HG03469 (cell line): Measurements from ENCODE around the gene SMIM41.

Experiments
- ATAC-seq: cut with Tn5 transposase; IDR thresholded peaks from one replicate; pipeline ENCODE4 v1.9.1; 2021; ENCODE audit warnings: mild to moderate bottlenecking, moderate library complexity, moderate number of reproducible peaks; ENCODE audit not compliant: unreplicated experiment

The SMIM41 gene

GRCh38 chr12:52120951-52121823, 41.7 kb downstream of the SMIM41 start:
- no peak for ATAC-seq

DNA sequence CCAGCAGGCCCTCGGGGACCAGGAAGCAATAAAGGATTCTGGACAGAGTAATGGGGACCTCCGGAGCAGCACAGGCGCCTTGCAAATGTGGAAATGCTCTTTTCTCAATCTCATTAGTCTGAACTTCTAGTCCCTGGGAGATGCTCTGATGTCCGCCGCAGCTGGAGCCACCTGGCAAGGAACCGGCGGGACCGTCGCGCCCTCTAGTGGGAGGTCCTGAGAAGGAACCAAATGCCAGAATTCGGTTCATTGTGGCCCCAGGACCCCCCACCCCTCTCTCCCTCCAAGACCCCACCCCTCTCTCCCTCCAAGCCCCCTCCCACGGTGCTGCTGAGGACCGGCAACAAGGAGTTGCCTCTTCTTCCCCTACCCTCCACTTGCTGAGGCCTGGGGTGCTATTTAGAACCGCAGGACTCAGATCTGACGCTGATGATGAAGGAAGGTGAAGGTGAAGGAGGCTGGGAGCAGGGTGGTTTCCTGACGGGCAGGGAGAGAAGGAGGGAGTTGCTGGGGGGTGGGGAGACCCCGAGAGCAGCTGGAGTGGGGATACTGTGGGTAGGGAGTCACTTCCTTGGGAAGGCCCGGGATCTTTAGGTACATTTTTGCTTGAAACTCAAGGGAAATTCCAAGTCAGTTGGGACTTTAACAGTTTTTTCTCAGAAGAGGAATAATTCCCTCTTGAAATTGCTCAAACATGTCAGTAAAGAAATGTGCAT, 42.5 kb downstream of the SMIM41 start:
- no peak for ATAC-seq

DNA sequence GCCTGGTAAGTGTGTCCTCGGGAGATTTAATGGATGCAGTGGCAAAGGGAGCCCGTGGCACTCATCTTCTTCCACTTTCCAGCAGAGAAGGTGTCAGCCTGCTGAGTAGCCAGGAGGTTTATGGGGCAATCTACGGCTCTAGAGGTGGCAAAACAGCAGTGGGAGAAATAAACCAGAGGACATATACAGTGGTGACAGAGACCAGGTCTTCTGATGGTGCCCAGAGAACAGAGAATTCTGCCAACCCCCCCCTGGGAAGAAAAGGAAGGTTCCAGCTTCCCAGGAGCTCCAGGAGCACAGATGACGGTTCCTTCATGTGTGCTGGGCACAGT, 43.0 kb downstream of the SMIM41 start:
- ATAC-seq, result no peak

DNA sequence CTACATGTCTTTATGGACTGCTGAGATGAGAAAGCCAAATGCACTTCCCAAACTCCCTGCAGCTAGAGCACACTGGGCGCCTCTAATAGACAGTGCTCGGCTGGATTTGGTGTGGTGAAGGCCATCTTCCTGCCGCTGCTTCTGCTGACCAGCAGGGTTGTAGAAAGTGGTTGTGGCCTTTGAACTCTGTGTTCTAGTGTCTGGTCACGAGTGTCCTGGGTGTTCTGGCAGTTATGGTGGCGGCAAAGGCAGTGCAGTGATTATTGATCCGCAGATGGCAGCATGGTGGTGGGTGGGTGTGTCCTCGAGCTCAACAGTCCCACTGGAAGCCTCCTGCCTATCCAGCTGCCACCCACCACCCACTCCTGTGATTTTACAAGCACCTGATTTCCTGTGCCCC, 43.4 kb downstream of the SMIM41 start:
- ATAC-seq, result no peak

DNA sequence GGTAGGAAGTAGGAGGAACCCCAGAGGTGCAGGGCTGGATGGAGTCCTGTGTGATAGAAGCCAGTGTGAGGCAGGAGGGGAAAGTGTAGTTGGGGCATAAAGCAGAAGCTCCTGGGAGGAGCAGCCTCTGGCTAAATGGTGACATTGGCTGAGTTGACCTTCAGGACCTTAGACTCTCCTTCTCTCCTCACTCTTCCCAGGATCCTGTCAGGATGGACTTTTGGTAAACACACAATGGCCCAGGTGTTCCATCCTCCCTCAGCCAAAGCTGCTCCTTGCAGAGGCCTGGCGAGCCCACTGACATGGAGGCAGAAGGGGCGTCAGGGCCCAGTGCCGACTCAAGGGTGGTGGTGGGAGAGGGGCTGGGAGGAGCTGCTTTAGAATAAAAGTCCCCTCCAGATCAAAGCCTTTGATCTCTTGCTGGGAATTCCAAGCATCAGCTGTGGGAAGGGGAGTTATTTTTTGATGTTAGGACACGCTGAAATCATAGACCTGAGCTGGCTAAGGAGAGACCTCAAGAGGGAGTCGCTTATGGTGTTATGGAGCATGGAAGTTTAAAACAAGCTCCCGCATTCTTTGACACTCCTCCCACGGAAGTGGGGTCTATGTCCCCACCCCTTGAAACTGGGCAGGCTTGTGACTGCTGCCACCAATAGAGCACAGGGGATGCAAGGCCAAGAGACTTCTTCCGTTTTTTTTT, 44.1 kb downstream of the SMIM41 start:
- no peak for ATAC-seq

DNA sequence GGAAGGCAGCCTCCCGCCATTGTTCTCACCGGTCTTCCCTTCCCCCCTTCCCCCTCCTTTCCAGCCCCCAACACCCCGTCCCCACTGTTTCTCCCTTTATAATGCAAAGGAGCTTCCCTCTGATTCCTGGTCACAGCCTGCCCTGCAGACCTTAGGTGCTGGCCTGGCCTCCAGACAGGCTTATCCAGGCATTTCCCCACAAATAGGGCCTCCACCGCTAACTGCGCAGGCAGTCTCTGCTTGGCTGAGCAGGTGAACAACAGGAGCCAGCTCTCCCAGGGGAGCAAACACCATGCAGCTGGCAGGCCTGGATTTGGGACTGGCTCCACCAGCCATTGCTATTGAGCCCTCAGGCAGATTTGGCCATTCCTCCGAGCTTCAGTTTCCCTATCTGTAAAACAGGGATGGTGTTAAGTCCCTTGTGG, 46.0 kb downstream of the SMIM41 start:
- no peak for ATAC-seq

GRCh38 chr12:52126050-52126604, 46.6 kb downstream of the SMIM41 start:
- ATAC-seq, result no peak

DNA sequence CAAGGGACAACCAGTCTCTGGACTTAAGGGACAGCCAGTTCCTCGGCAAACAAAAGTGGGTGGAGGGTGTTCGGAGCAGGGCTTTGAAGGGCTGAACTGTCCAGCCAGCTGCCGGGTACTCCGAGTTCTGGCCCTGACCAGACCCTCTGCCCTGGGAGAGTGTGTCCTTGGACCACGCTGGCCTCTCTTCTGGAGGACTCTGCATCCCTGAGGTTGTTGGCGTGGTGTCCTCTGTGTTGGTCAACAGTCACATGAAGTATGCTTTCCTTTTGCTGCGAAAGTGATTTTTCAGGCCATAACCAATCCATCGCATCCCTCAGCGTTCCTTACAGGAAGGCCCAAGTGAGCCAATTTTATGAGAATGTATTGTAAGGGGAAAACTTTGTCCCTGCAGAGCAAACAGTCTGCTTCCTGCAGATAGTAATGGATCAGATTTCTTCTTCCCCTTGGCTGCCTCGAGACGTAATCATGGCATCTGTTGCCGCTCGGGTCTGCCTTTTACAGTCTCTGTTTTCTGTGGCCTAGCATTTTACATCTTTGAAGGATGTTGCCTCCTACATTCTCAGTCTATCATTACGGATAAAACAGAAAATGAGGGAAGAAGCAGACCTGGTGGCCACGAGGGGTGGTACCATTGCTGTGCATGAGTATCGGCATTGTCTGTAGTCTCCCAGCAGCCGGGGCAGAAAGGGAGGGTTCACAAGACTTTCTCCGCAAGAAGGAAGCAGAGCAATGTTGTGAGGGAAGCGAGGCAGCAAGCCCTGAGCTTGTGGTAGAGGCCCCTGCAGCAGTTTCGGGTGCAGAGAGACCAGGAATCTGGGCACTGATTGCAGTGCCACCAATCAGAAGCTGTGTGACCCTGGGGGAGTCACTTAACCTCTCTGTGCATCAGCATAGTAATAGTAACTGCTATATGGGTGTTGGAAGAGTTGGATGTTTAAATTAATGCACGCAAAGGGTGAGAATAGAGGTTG, 47.4 kb downstream of the SMIM41 start:
- ATAC-seq, result no peak

- ATAC-seq, result no peak
Observed at GRCh38 chr12:52127683-52128450, 48.4 kb downstream of the SMIM41 start.

DNA sequence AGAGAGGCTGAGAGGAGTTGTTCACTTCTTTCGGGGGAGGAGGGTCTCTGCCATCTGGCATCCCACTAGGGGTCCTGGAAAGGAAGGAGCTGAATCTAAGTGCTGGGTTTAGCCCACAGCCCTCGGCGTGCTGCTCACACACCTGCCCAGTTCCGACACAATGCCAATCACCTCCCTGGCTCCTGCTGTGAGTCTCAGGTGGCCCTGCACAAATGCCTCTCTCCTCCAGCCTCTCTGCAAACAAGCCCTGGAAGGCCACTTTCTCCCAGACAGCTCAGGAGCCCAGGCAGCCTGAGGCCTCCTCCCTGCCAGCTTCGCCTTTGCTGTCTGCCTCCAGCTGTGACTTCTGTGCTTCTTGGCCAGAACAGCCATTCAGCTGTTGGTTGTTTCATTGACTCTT, 51.2 kb downstream of the SMIM41 start:
- ATAC-seq, result no peak

- ATAC-seq, result no peak
Observed at GRCh38 chr12:52132754-52133161, 53.3 kb downstream of the SMIM41 start.

- no peak for ATAC-seq
Observed at GRCh38 chr12:52137746-52138145, 58.2 kb downstream of the SMIM41 start.

GRCh38 chr12:52139147-52139546, 59.6 kb downstream of the SMIM41 start:
- no peak for ATAC-seq

DNA sequence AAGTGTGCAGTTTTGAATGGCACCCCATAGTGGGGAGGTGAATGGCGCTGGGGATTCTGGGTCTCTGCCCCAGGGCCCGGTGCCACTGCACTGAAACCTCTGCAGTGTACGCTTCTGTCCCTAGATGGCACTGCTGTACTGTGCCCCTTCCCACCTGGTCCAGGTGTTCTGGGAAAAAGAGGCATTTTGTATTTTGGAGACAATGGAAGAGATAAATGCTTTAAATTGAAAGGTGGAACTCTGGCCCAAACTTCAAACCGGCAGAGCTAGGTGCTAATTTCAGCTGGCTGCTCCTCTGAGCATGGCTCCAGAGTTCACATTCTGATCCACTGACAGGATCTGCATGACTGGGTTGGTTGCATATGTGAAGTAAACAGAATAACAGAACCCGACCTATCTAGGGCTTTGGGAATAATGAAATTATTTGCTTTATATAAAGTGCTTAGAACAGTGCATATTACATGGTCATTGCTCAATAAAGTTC, 60.1 kb downstream of the SMIM41 start:
- ATAC-seq, result no peak

GRCh38 chr12:52141306-52141705, 61.8 kb downstream of the SMIM41 start:
- no peak for ATAC-seq

- ATAC-seq, result no peak
Observed at GRCh38 chr12:52141875-52142274, 62.4 kb downstream of the SMIM41 start.

DNA sequence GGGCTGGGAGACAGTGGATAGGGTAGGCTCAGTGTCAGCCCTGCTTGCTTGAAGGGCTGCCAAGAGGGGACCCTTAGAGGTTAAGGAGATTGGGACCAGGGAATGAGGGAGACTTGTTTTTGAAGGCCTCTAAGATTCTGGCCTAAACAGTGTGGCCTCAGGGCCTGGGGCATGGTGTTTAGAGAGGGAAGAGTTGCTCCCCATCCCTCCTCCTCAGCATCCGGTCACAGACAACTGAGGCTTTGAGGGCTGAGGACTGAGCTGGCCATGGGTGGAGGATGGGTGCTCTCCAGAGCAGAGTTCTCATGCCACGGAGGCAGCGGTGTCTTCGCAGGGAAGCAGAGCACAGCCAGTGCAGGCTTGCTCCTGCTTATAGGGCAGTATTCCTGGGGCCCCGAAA, 62.9 kb downstream of the SMIM41 start:
- ATAC-seq, result no peak

DNA sequence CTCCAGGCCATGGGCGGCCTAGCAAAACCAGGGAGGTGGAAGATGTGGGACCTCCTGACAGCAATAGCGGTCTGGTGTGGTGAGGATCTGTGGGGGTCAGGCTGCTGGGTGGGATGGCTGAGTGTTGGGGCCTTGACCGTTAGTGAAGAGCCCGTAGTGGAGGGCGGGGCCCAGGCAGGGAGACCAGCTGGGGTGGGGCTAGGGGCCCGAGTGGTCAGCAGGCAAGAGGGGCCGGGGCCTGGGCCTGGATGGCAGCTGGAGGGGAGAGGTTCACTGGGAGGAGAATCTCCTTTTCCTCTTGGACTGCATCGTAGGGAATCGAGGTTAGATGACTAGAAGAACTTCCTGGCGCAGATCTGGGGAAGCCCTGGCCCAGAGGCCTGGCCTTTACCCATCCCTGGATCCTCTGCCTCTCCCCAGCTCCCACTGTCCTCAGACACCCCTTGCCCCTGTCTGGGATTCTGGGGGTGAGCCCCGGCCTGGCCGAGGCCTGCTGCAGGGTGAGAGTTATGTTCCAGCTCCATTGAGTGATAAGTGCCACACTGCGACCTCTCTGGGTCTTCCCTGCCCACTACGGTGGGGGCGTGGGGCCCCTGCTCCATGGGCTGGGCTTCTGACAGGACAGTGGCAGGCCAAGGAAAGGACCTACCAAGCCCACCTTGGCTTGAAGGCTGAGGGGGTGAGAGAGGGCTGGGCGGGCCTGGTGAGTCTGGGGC, 65.2 kb downstream of the SMIM41 start:
- no peak for ATAC-seq
